HepG2 (cell line): Measurements from ENCODE around the gene SLC35F3. TPM values are rescaled to one million over a fixed set of nuclear protein-coding genes. Genes with fewer than 3 reads are reported as not detected.

ENCODE experiments used
- ATAC-seq: fragments of 200-7000 bp; cut with Tn5 transposase; 3 replicates; pipeline ENCODE4 v1.9.1; 2020; ENCODE audit warnings: mild to moderate bottlenecking, moderate library complexity
- BruUV-seq: library from RNA; stranded (reverse); fragments of 400-500 nt; replicated peaks from 2 replicates; lab custom pipeline; 2021; lab: Mats Ljungman, UMichigan
- CTCF ChIA-PET: fragments of 300-600 bp; formaldehyde crosslinking; extraction: SDS; loops from one replicate; lab custom pipeline; 2021; ENCODE audit warnings: low total read pairs, inconsistent platforms, low intra/inter-chr PET ratio; lab: Yijun Ruan, JAX
- POLR2A ChIA-PET: fragments of 350-600 bp; sonication (Branson Sonifier 250); formaldehyde crosslinking; loops from one replicate; lab custom pipeline; 2020; ENCODE audit warnings: antibody characterized with exemption, inconsistent platforms; lab: Yijun Ruan, JAX
- DNase-seq: peaks from one replicate; pipeline ENCODE4 v3.0.0-alpha.2; 2015; ENCODE audit warnings: low spot score
- FAIRE-seq: peaks from 3 replicates; lab custom pipeline; 2011; peaks lifted over from hg19 to GRCh38; lab: Jason Lieb, UNC
- H2AFZ ChIP-seq: one replicate; pipeline ENCODE4 v1.6.1; 2011; ENCODE audit warnings: low read length, inconsistent platforms
- H3K27ac ChIP-seq: fragments of 300-600 bp; 3 replicates; pipeline ENCODE4 v1.8.0; 2011; ENCODE audit warnings: mixed run types, mild to moderate bottlenecking, mixed read lengths, low read length, inconsistent platforms; ENCODE audit not compliant: insufficient read depth; ENCODE audit errors: extremely low read length
- H3K27me3 ChIP-seq, 2 experiments: fragments of 200-600 bp in 1 of 2; 2 replicates in 1 of 2; 3 replicates in 1 of 2; pipeline versions ENCODE4 v1.6.0 to v1.8.0; 2011; ENCODE audit warnings: low read length in 2 of 2, mild to moderate bottlenecking in 2 of 2, moderate library complexity in 2 of 2, inconsistent platforms in 1 of 2; ENCODE audit not compliant: insufficient read depth in 2 of 2, control insufficient read depth in 1 of 2
- H3K36me3 ChIP-seq, 2 experiments: fragments of 200-600 bp in 1 of 2; replicated peaks in 1 of 2; 2 replicates in 1 of 2; 3 replicates in 1 of 2; pipeline versions ENCODE4 v1.5.1 to v1.8.0; 2011; ENCODE audit warnings: low read length in 2 of 2, inconsistent platforms in 1 of 2; ENCODE audit not compliant: insufficient read depth in 2 of 2, control insufficient read depth in 1 of 2
- H3K4me1 ChIP-seq: 2 replicates; pipeline ENCODE4 v1.5.1; 2012; ENCODE audit warnings: low read length, inconsistent platforms; ENCODE audit not compliant: insufficient read depth
- H3K4me2 ChIP-seq: 2 replicates; pipeline ENCODE4 v1.6.0; 2011; ENCODE audit warnings: low read depth, low read length, inconsistent platforms
- H3K4me3 ChIP-seq, 3 experiments: fragments of 200-600 bp in 1 of 3; sonication (generic), shearing (Covaris generic) in 1 of 3; replicated peaks in 1 of 3; 2 replicates each; pipeline ENCODE4 v1.5.1; 2011 to 2016; ENCODE audit warnings: low read length in 3 of 3, inconsistent platforms in 2 of 3, low read depth in 2 of 3, mild to moderate bottlenecking in 2 of 3, control low read depth in 1 of 3, mixed read lengths in 1 of 3; ENCODE audit not compliant: insufficient read depth in 1 of 3
- H3K79me2 ChIP-seq: one replicate; pipeline ENCODE4 v1.6.1; 2011; ENCODE audit warnings: low read length, inconsistent platforms; ENCODE audit not compliant: insufficient read depth
- H3K9ac ChIP-seq: 2 replicates; pipeline ENCODE4 v1.6.0; 2011; ENCODE audit warnings: mild to moderate bottlenecking, low read depth, low read length, inconsistent platforms; ENCODE audit not compliant: insufficient read depth
- H3K9me3 ChIP-seq: 2 replicates; pipeline ENCODE4 v1.5.1; 2012; ENCODE audit warnings: mild to moderate bottlenecking, low read length
- H4K20me1 ChIP-seq: 2 replicates; pipeline ENCODE4 v1.6.0; 2011; ENCODE audit warnings: inconsistent platforms, mild to moderate bottlenecking, low read length, moderate library complexity; ENCODE audit not compliant: insufficient read depth
- AHDC1 ChIP-seq: sonication (generic); formaldehyde crosslinking; IDR thresholded peaks from 2 replicates; pipeline ENCODE4 v1.5.1; 2020; ENCODE audit warnings: mild to moderate bottlenecking, missing genetic modification reagents, borderline replicate concordance
- BCL6 ChIP-seq: IDR thresholded peaks from 2 replicates; pipeline ENCODE4 v1.6.1; 2016; ENCODE audit warnings: missing genetic modification reagents, missing compliant biosample characterization
- FOSL2 ChIP-seq: sonication (generic); formaldehyde crosslinking; IDR thresholded peaks from 2 replicates; pipeline ENCODE4 v1.4.0; 2020; ENCODE audit warnings: missing genetic modification reagents
- GMEB2 ChIP-seq: IDR thresholded peaks from 2 replicates; pipeline ENCODE4 v1.6.1; 2016; ENCODE audit warnings: missing biosample characterization, missing genetic modification reagents, low read depth
- IRX3 ChIP-seq: sonication (generic); formaldehyde crosslinking; IDR thresholded peaks from 2 replicates; pipeline ENCODE4 v1.8.1; 2023; ENCODE audit warnings: mild to moderate bottlenecking, low read depth, missing genetic modification reagents, borderline replicate concordance
- NFYC ChIP-seq: IDR thresholded peaks from 2 replicates; pipeline ENCODE4 v1.6.1; 2016; ENCODE audit warnings: missing genetic modification reagents, missing compliant biosample characterization
- REXO4 ChIP-seq: sonication (generic); formaldehyde crosslinking; IDR thresholded peaks from 2 replicates; pipeline ENCODE4 v1.8.0; 2022; ENCODE audit warnings: missing genetic modification reagents, mild to moderate bottlenecking, borderline replicate concordance
- ZNF10 ChIP-seq: sonication (generic); formaldehyde crosslinking; IDR thresholded peaks from 2 replicates; pipeline ENCODE4 v1.4.0; 2020; ENCODE audit warnings: mild to moderate bottlenecking, low read depth, missing genetic modification reagents, borderline replicate concordance
- ZNF350 ChIP-seq: sonication (generic); formaldehyde crosslinking; IDR thresholded peaks from 2 replicates; pipeline ENCODE4 v1.4.0; 2020; ENCODE audit warnings: mild to moderate bottlenecking, low read depth, missing genetic modification reagents, borderline replicate concordance
- ZNF569 ChIP-seq: sonication (generic); formaldehyde crosslinking; IDR thresholded peaks from 2 replicates; pipeline ENCODE4 v1.5.0; 2020; ENCODE audit warnings: mild to moderate bottlenecking, missing genetic modification reagents, moderate library complexity, borderline replicate concordance
- ZNF597 ChIP-seq: sonication (generic); formaldehyde crosslinking; IDR thresholded peaks from 2 replicates; pipeline ENCODE4 v1.5.0; 2020; ENCODE audit warnings: missing genetic modification reagents
- ZNF777 ChIP-seq: sonication (generic); formaldehyde crosslinking; IDR thresholded peaks from 2 replicates; pipeline ENCODE4 v1.4.0; 2020; ENCODE audit warnings: missing genetic modification reagents
- WGBS: methylation state at CpG from one replicate; pipeline ENCODE4 v1.1.6; 2017; ENCODE audit warnings: low lambda C conversion rate; 5-methylcytosine and 5-hydroxymethylcytosine counted together
- in situ Hi-C: cut with HindIII; loops from 2 replicates; pipeline ENCODE4 v1.10.0; 2017; ENCODE audit warnings: low pct_unique_long_range_greater_than_20kb; ENCODE audit not compliant: extremely low pct_ligation_motif_present
- intact Hi-C: fragments of 100-400 bp; cut with micrococcal nuclease; formaldehyde crosslinking; loops from one replicate; pipeline ENCODE4 v1.10.0; 2022; ENCODE audit not compliant: unreplicated experiment
- polyA plus RNA-seq, 8 experiments: library from polyadenylated mRNA; depleted of rRNA in 3 of 8; stranded (reverse) in 7 of 8; unstranded in 1 of 8; fragments of >200 nt; fragmentation: Illumina TruSeq in 4 of 8; extraction: Trizol in 4 of 8; gene quantifications; 2 replicates each; pipeline versions ENCODE4 v1.2.1 to v1.2.3, GENCODE V29; 2011 to 2016; ENCODE audit warnings: low read depth in 4 of 8, missing spikeins in 1 of 8, mixed read lengths in 1 of 8; ENCODE audit not compliant: insufficient read depth in 1 of 8
- total RNA-seq, 5 experiments: library from RNA; depleted of rRNA; stranded (reverse); fragments of >200 nt; fragmentation: Illumina TruSeq; extraction: Trizol; gene quantifications; 2 replicates each; pipeline ENCODE4 v1.2.3, GENCODE V29; 2016; ENCODE audit warnings: low read depth in 1 of 5

The SLC35F3 gene
- total and polyA plus RNA-seq, 2 of the 13 experiments (the other 11 are each of a cell fraction or from before 2014, with no cell fraction given): not detected

- TF ChIP-seq GMEB2 (CRISPR knock-in tag): no peak
- TF ChIP-seq REXO4 (CRISPR knock-in tag): no peak
- TF ChIP-seq ZNF10 (CRISPR knock-in tag): no peak
- no peak for TF ChIP-seq ZNF569 (CRISPR knock-in tag)
- no peak for TF ChIP-seq IRX3 (CRISPR knock-in tag)
Observed at GRCh38 chr1:234208351-234208750, 303.9 kb downstream of the SLC35F3 start (continued).

- no peak overlapping the region for H3K9ac ChIP-seq
- no peaks in the 10 kb centered on the region for H4K20me1 ChIP-seq
- peaks cover 0 to 11% of the 10 kb centered on the region in 2 experiments; a peak in 2 of 5 replicates for H3K27me3 ChIP-seq
- no TSS peak for BruUV-seq
- CTCF ChIA-PET: no interaction called here
- intact Hi-C loops (no loop called here), in situ Hi-C loops (no loop called here)
- H3K4me1 ChIP-seq: peaks cover 4% of the 10 kb centered on the region; the same call in 1 of the 2 replicates
- H3K4me2 ChIP-seq: no peak overlapping the region
- DNase-seq (no peak), FAIRE-seq (no peak), ATAC-seq (no peak)
- no peak overlapping the region for H2AFZ ChIP-seq
- POLR2A ChIA-PET: no interaction called here
- H3K79me2 ChIP-seq: no peaks in the 10 kb centered on the region
- no peaks in the 10 kb centered on the region; the same call in 1 of the 2 replicates for H3K9me3 ChIP-seq
- 0% methylated on average over 1 of the region's 1 CpG for WGBS
- H3K36me3 ChIP-seq: no peaks in the 10 kb centered on the region
- H3K4me3 ChIP-seq: no peak overlapping the region
- H3K27ac ChIP-seq: no peak overlapping the region
- TF ChIP-seq ZNF597 (CRISPR knock-in tag) (no peak), ZNF350 (no peak), ZNF777 (CRISPR knock-in tag) (no peak), FOSL2 (CRISPR knock-in tag) (no peak), BCL6 (CRISPR knock-in tag) (no peak), AHDC1 (CRISPR knock-in tag) (no peak), NFYC (no peak)
Observed at GRCh38 chr1:234208791-234209190, 304.3 kb downstream of the SLC35F3 start.
